ENCODE results near the gene ANKRD55. TPM values are rescaled to one million over a fixed set of nuclear protein-coding genes. Genes with fewer than 3 reads are reported as not detected.

Gene ANKRD55
- total RNA-seq, 4 donors from 2014 or later = not detected

- no peak for TF ChIP-seq CTCF (IDR thresholded peaks at IDR 0.05; ENCODE audit: low read depth)
These were observed 166.1 kb downstream of the ANKRD55 start for GRCh38 chr5:56066931-56067450.

GRCh38 chr5:56064984-56065383 is 168.1 kb downstream of the ANKRD55 start:
- TF ChIP-seq CTCF (IDR thresholded peaks at IDR 0.05; ENCODE audit: low read depth) = no peak

GRCh38 chr5:56060276-56061110 is 172.6 kb downstream of the ANKRD55 start:
- TF ChIP-seq CTCF (IDR thresholded peaks at IDR 0.05; ENCODE audit: low read depth) = no peak

- no peak for TF ChIP-seq CTCF (IDR thresholded peaks at IDR 0.05; ENCODE audit: low read depth)
These were observed 173.3 kb downstream of the ANKRD55 start for GRCh38 chr5:56059854-56060253.

GRCh38 chr5:56056875-56057274 is 176.3 kb downstream of the ANKRD55 start:
- TF ChIP-seq CTCF (IDR thresholded peaks at IDR 0.05; ENCODE audit: low read depth) = no peak

- no peak for TF ChIP-seq CTCF (IDR thresholded peaks at IDR 0.05; ENCODE audit: low read depth)
These were observed 177.3 kb downstream of the ANKRD55 start for GRCh38 chr5:56055859-56056258.

- no peak for TF ChIP-seq CTCF (IDR thresholded peaks at IDR 0.05; ENCODE audit: low read depth)
These were observed 177.8 kb downstream of the ANKRD55 start for GRCh38 chr5:56055287-56055686.

Data from subcutaneous adipose tissue (tissue), 4 donors.